Measurements from ENCODE around the gene NPFFR1.
A peak's percentile ranks its signal among the peaks of the same experiment; 100 is the strongest.
"Not testable (repeated sequence)": the region's sequence is repeated elsewhere in the genome, so short reads cannot be mapped to it uniquely, and the experiment has no call there.

Gene NPFFR1

GRCh38 chr10:70254778-70255328 is 29.0 kb downstream of the NPFFR1 start:
- no peak for DNase-seq

GRCh38 chr10:70253878-70254765 is 29.7 kb downstream of the NPFFR1 start:
- no peak for DNase-seq

GRCh38 chr10:70250961-70251680 is 32.7 kb downstream of the NPFFR1 start:
- no peak for DNase-seq

DNA sequence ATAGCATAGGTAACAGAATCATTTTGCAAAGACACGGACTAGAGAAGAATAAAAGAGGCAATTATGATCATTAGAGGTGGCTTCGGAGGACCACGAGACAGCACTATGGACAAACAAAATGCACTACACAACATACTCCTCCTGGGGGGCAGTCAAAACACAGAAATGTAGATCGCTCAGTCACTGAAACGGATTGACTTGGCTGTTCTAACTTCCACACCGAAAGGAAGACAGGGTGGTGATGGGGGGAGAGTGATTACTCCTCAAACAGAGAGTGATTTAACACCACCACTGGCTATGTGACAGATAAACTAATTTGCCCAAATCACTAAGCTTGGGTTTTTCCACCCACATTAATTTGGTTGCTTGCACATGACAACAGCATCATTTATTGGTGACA is 36.4 kb downstream of the NPFFR1 start:
- DNase-seq, result no peak

DNA sequence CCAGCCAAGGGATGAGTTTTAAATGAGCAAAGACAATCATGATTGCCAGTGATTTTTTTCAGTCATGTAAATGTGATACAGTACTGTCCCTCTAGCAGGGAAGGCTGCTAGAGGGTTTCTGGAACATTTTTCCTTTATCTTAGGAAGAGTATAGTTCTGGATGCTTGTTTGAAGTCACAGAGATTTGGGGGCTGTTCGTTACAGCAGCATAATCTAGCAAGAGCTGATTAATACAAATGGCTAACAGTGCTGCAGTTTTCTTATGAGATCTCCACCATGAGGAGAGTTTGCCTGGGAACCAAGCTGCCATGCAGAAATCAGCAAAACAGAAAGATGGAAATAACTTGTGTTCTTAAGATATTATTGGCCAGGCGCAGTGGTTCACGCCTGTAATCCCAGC is 42.7 kb downstream of the NPFFR1 start:
- no peak for DNase-seq

DNA sequence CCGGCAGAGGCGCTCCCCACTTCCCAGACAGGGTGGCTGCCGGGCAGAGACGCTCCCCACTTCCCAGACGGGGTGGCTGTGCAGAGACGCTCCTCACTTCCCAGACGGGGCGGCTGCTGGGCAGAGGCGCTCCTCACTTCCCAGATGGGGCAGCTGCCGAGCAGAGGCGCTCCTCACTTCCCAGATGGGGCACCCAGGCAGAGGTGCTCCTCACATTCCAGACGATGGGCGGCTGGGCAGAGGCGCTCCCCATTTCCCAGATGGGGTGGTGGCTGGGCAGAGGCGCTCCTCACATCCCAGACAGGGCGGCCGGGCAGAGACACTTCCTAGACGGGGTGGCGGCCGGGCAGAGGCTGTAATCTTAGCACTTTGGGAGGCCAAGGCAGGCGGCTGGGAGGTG is 43.8 kb downstream of the NPFFR1 start:
- DNase-seq, result not testable (repeated sequence)

DNA sequence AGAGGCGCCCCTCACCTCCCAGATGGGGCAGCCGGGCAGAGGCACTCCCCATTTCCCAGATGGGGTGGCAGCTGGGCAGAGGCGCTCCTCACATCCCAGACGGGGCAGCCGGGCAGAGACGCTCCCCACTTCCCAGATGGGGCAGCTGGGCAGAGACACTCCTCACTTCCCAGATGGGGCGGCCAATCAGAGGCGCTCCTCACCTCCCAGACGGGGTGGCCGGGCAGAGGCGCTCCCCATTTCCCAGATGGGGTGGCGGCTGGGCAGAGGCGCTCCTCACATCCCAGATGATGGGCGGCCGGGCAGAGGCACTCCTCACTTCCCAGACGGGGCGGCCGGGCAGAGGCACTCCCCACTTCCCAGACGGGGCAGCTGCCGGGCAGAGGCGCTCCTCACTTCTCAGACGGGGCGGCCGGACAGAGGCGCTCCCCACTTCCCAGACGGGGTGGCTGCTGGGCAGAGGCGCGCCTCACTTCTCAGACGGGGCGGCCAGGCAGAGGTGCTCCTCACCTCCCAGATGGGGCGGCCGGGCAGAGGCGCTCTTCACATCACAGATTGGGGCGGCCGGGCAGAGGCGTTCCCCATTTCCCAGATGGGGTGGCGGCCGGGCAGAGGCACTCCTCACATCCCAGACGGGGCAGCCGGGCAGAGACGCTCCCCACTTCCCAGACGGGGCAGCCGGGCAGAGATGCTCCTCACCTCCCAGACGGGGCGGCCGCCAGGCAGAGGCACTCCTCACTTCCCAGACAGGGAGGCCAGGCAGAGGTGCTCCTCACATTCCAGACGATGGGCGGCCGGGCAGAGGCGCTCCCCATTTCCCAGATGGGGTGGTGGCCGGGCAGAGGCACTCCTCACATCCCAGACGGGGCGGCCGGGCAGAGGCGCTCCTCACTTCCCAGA is 44.5 kb downstream of the NPFFR1 start:
- DNase-seq, result not testable (repeated sequence)

- not testable (repeated sequence) for DNase-seq
Measured at GRCh38 chr10:70237958-70238536, 45.8 kb downstream of the NPFFR1 start.

- DNase-seq, result no peak
Measured at GRCh38 chr10:70234668-70235447, 48.9 kb downstream of the NPFFR1 start.

- DNase-seq, result no peak
Measured at GRCh38 chr10:70233939-70234300, 49.9 kb downstream of the NPFFR1 start.

DNA sequence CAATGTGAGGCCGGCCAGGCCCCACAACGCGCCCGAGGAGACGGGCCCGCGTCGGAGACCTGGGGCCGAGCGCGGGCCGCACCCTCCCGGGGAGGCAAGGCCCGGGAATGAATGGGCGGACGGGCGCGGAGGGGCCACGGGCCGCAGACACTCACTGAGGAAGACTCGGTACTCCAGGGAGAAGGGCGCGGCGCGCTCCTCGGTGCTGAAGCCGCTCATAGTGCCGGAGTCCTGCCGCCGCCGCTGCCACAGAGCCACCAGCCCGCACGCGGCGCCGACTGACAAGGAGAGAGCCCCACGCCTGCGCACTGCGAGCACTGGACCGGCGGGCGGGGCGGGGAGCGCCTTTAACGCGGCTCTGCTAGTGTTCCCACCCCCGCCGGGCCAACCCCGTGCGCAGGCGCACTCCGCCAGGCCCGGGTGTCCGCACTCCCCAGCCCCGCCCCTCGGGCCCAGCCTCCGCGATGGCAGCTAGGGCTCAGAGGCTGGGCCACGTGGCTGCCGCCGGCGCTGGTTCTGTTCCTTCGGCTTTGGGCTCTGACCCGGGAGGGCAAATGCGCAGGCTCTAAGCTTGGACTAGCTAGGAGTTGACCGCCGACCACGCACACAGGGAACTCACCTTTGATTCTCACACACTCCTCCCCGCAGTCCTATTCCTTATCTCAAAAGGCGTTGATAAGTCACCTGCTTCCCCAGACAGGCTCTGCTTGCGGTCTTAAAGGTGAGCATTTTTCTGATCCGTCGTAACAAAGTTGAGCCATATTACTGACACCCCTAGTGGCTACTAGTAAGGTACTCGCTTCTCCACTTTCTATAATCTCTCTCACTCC is 50.5 kb downstream of the NPFFR1 start, which contains the start of gene PPA1:
PPA1 (minus strand) TSS at position 321 of the 830 bp plus-strand sequence; CDS start at position 219, 102 bp downstream.
- DNase-seq, result peak; percentile 95

GRCh38 chr10:70232859-70233108 is 51.0 kb downstream of the NPFFR1 start:
- no peak for DNase-seq

GRCh38 chr10:70232155-70232858 is 51.5 kb downstream of the NPFFR1 start:
- no peak for DNase-seq

GRCh38 chr10:70228491-70228890 is 55.3 kb downstream of the NPFFR1 start:
- DNase-seq, result no peak

GRCh38 chr10:70227548-70228320 is 56.1 kb downstream of the NPFFR1 start:
- DNase-seq, result no peak

GRCh38 chr10:70223728-70224127 is 60.1 kb downstream of the NPFFR1 start:
- no peak for DNase-seq

DNA sequence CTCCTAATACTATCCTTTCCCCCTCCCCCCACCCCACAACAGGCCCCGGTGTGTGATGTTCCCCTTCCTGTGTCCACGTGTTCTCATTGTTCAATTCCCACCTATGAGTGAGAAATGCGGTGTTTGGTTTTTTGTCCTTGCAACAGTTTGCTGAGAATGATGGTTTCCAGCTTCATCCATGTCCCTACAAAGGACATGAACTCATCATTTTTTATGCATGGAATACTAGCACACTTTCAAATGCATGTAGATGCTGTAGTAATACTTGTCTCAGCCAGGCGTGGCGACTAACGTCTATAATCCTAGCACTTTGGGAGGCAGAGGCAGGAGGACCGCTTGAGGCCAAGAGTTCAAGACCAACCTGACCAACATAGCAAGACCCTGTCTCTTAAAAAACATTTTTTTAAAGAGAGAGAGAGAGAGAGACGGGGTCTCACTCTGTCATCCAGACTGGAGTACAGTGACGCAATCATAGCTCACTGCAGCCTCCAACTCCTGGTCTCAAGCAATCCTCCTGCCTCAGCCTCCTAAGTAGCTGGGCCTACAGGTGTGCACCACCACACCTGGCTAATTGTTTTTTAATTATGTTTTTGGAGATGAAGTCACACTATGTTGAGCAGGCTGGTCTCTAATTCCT is 60.9 kb downstream of the NPFFR1 start:
- not testable (repeated sequence) for DNase-seq

GRCh38 chr10:70222340-70222794 is 61.4 kb downstream of the NPFFR1 start:
- DNase-seq, result no peak

- DNase-seq, result no peak
Measured at GRCh38 chr10:70221030-70221429, 62.8 kb downstream of the NPFFR1 start.

Data from NCI-H1436 (cell line).